Right lobe of liver (tissue), 4 donors: ENCODE measurements around the gene TBX21.

Experiments
- POLR2A ChIP-seq: fragments of 450-650 bp; IDR thresholded peaks from one replicate; pipeline ENCODE4 v1.6.1; 2017; ENCODE audit warnings: antibody characterized with exemption, mild to moderate bottlenecking
- TF ChIP-seq, protein P1 (sequence below), 4 donors: fragments of 200-600 bp in 3 of 4; fragments of 450-650 bp in 1 of 4; IDR thresholded peaks; one replicate each; pipeline versions ENCODE4 v1.5.1 to v1.8.0; 2016 to 2022; ENCODE audit warnings: antibody characterized with exemption in 4 of 4, mild to moderate bottlenecking in 2 of 4
- donor health status: DM: no; HTN: no; CAD: no.
- donor health status: DM: no; HTN: no; CAD: no.
- donor health status: DM: no; HTN: yes; CAD: no.

DNA sequence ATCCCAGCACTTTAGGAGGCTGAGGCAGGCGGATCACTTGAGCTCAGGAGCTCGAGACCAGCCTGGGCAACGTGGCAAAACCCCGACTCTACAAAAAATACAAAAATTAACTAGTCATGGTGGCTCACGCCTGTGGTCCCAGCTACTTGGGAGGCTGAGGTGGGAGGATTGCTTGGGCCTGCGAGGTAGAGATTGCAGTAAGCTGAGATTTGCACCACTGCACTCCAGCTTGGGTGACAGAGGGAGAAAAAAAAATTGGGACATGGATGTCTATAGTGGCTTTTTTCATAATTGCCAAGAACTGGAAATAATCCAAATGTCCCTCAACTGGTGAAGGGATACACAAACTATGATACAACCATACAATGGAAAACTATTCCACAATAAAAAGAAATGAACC, 59.9 kb downstream of the TBX21 start:
- TF ChIP-seq, protein P1, sequence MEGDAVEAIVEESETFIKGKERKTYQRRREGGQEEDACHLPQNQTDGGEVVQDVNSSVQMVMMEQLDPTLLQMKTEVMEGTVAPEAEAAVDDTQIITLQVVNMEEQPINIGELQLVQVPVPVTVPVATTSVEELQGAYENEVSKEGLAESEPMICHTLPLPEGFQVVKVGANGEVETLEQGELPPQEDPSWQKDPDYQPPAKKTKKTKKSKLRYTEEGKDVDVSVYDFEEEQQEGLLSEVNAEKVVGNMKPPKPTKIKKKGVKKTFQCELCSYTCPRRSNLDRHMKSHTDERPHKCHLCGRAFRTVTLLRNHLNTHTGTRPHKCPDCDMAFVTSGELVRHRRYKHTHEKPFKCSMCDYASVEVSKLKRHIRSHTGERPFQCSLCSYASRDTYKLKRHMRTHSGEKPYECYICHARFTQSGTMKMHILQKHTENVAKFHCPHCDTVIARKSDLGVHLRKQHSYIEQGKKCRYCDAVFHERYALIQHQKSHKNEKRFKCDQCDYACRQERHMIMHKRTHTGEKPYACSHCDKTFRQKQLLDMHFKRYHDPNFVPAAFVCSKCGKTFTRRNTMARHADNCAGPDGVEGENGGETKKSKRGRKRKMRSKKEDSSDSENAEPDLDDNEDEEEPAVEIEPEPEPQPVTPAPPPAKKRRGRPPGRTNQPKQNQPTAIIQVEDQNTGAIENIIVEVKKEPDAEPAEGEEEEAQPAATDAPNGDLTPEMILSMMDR (IDR thresholded peaks at IDR 0.05), result no peak
- no peak for TF ChIP-seq POLR2A
